Measurements from ENCODE around the gene ASAP3. TPM values are rescaled to one million over a fixed set of nuclear protein-coding genes. Genes with fewer than 3 reads are reported as not detected.

The ASAP3 gene
- 28.6 and 37.0 TPM in 2 replicates for total RNA-seq (2016; rRNA removed; fragmentation: Illumina TruSeq; extraction: Trizol)
- 2.7 and 3.4 TPM in 2 replicates for total RNA-seq (2016; cell fraction: cytosol; rRNA removed; fragmentation: Illumina TruSeq; extraction: Trizol; ENCODE audit: low read depth)
- 22.9 and 36.7 TPM in 2 replicates for total RNA-seq (2016; cell fraction: insoluble cytoplasmic fraction; rRNA removed; fragmentation: Illumina TruSeq; extraction: Trizol)
- total RNA-seq (2016; cell fraction: membrane; rRNA removed; fragmentation: Illumina TruSeq; extraction: Trizol): 11.2 and 12.2 TPM in 2 replicates
- 38.3 and 42.3 TPM in 2 replicates for total RNA-seq (2016; cell fraction: nucleus; rRNA removed; fragmentation: Illumina TruSeq; extraction: Trizol)
- 32.6 and 39.4 TPM in 2 replicates for polyA plus RNA-seq (2011; rRNA removed)
- polyA plus RNA-seq (2011; cell fraction: cytosol; rRNA removed): 15.0 and 17.0 TPM in 2 replicates
- polyA plus RNA-seq (2011; cell fraction: nucleus; rRNA removed): 159 and 182 TPM in 2 replicates
- 11.8 and 19.4 TPM in 2 replicates for polyA plus RNA-seq (2012)
- polyA plus RNA-seq (2016; cell fraction: cytosol; fragmentation: Illumina TruSeq; extraction: Trizol; ENCODE audit: low read depth): 1.9 and 2.7 TPM in 2 replicates
- 17.8 and 23.3 TPM in 2 replicates for polyA plus RNA-seq (2016; cell fraction: insoluble cytoplasmic fraction; fragmentation: Illumina TruSeq; extraction: Trizol; ENCODE audit: low read depth)
- polyA plus RNA-seq (2016; cell fraction: membrane; fragmentation: Illumina TruSeq; extraction: Trizol; ENCODE audit: low read depth): 5.9 and 6.1 TPM in 2 replicates
- polyA plus RNA-seq (2016; cell fraction: nucleus; fragmentation: Illumina TruSeq; extraction: Trizol; ENCODE audit: insufficient read depth, low read depth): 81.5 and 89.0 TPM in 2 replicates
- 8.3 and 44.4 TPM in 2 replicates for polyA minus RNA-seq (2011; rRNA and poly(A)+ RNA removed; ENCODE audit: low replicate concordance)
- polyA minus RNA-seq (2011; cell fraction: cytosol; rRNA and poly(A)+ RNA removed): 11.9 and 18.9 TPM in 2 replicates
- polyA minus RNA-seq (2011; cell fraction: nucleus; rRNA and poly(A)+ RNA removed): 19.4 and 24.2 TPM in 2 replicates
- Bru-seq, nascent RNA: percentile 63 among the genes with signal in this experiment
- BruChase-seq, experiment 1, labeled RNA remaining after a 6-hour chase: percentile 59 among the genes with signal in this experiment
- percentile 64 among the genes with signal in this experiment for BruChase-seq, experiment 2, labeled RNA remaining after a 2-hour chase
- long read RNA-seq, experiment 1, full-length matches to known transcripts: 3 of 9 reads
- long read RNA-seq, experiment 1, partial matches to known transcripts: 5 of 9 reads
- long read RNA-seq, experiment 1, other reads (novel, unspliced or antisense): 1 of 9 reads
- long read RNA-seq, experiment 2, full-length matches to known transcripts: 13 of 46 reads
- long read RNA-seq, experiment 2, partial matches to known transcripts: 17 of 46 reads
- long read RNA-seq, experiment 2, other reads (novel, unspliced or antisense): 16 of 46 reads

GRCh38 chr1:23483321-23484252 lies at the start of gene ASAP3:
Gene ASAP3, minus strand, starts transcription at chr1:23484179. Its CDS starts 46 bp downstream, at chr1:23484133.
- no peak for FAIRE-seq
- no peaks in the 10 kb centered on the region for H3K9me3 ChIP-seq (ENCODE audit: low read length)
- BruUV-seq (replicated peaks): no TSS peak
- peak within 1 kb of the TSS; percentile 75 to 86 (median 86) for H3K4me3 ChIP-seq (replicated peaks in 1 of 3; ENCODE audit: insufficient read depth in 1 of 3, low read depth in 2 of 3, low read length in 3 of 3)
- H3K36me3 ChIP-seq (replicated peaks in 1 of 2; ENCODE audit: control insufficient read depth in 1 of 2, insufficient read depth in 2 of 2, low read length in 2 of 2): no peaks in the 10 kb centered on the region; a peak in 1 of 5 replicates
- CTCF ChIA-PET (ENCODE audit: low intra/inter-chr PET ratio, low total read pairs): no interaction called here
- WGBS (ENCODE audit: low lambda C conversion rate): 2% methylated on average over 11 of the region's 84 CpGs
- peaks cover 0 to 1% of the 10 kb centered on the region in 2 experiments; a peak in 1 of 5 replicates for H3K27me3 ChIP-seq (ENCODE audit: control insufficient read depth in 1 of 2, insufficient read depth in 2 of 2, low read length in 2 of 2)
- H4K20me1 ChIP-seq (ENCODE audit: insufficient read depth, low read length): no peaks in the 10 kb centered on the region
- ATAC-seq: peak; percentile 77
- intact Hi-C loops (cut with micrococcal nuclease; ENCODE audit: unreplicated experiment): loop anchor here (5.0 kb wide), 1 partner anchor 154 kb away; no protein-coding TSS in a partner anchor
- H3K4me1 ChIP-seq (ENCODE audit: insufficient read depth, low read length): peaks cover 72% of the 10 kb centered on the region
- in situ Hi-C loops (cut with HindIII; ENCODE audit: extremely low pct_ligation_motif_present, low pct_unique_long_range_greater_than_20kb): no loop called here
- H3K9ac ChIP-seq (ENCODE audit: insufficient read depth, low read depth, low read length): peak within 1 kb of the TSS; percentile 75
- H3K27ac ChIP-seq (ENCODE audit: extremely low read length, insufficient read depth, low read length): peak within 1 kb of the TSS; percentile 68
- peak within 1 kb of the TSS; percentile 31 for H2AFZ ChIP-seq (ENCODE audit: low read length)
- H3K79me2 ChIP-seq (ENCODE audit: insufficient read depth, low read length): peaks cover 39% of the 10 kb centered on the region
- DNase-seq (ENCODE audit: low spot score): peak; percentile 17
- POLR2A ChIA-PET: interaction anchor here (0.9 to 3.7 kb wide), 10 partner anchors 9 to 208 kb away, joined by 3 to 24 read pairs (median 5); partner anchors contain the start of genes HNRNPR, RPL11 and TCEA3
- peak within 1 kb of the TSS; percentile 94 for H3K4me2 ChIP-seq (ENCODE audit: low read depth, low read length)
- TF ChIP-seq ZNF761 (CRISPR knock-in tag; conservative IDR thresholded peaks at IDR 0.05) (peak; percentile 64; the same call in 1 of the 2 replicates), ZSCAN21 (CRISPR knock-in tag; IDR thresholded peaks at IDR 0.05; ENCODE audit: borderline replicate concordance) (peak; percentile 64; the same call in 1 of the 2 replicates), CHCHD3 (CRISPR knock-in tag; IDR thresholded peaks at IDR 0.05) (0 out of 2 replicates have a peak, but pooled peaks have one; percentile 51), ZNF124 (CRISPR knock-in tag; IDR thresholded peaks at IDR 0.05) (no peak), ZFX (CRISPR knock-in tag; IDR thresholded peaks at IDR 0.05; ENCODE audit: low read depth) (peak; percentile 65), ZNF263 (CRISPR knock-in tag; IDR thresholded peaks at IDR 0.05) (0 out of 2 replicates have a peak, but pooled peaks have one; percentile 27), HNRNPK (IDR thresholded peaks at IDR 0.05; ENCODE audit: low read depth, low read length, poor library complexity, severe bottlenecking) (peak; percentile 17), MYC (CRISPR knock-in tag; IDR thresholded peaks at IDR 0.05; ENCODE audit: borderline replicate concordance) (peak; percentile 54; the same call in 1 of the 2 replicates), ADNP (CRISPR knock-in tag; IDR thresholded peaks at IDR 0.05) (no peak), ZNF430 (CRISPR knock-in tag; IDR thresholded peaks at IDR 0.05) (0 out of 2 replicates have a peak, but pooled peaks have one; percentile 47), PTBP1 (IDR thresholded peaks at IDR 0.05; ENCODE audit: low read depth, low read length, poor library complexity, severe bottlenecking) (peak; percentile 62), ZNF3 (CRISPR knock-in tag; IDR thresholded peaks at IDR 0.05) (no peak), ZNF543 (CRISPR knock-in tag; IDR thresholded peaks at IDR 0.05) (0 out of 2 replicates have a peak, but pooled peaks have one; percentile 49), SAP130 (CRISPR knock-in tag; IDR thresholded peaks at IDR 0.05; ENCODE audit: low read depth) (peak; percentile 58; the same call in 1 of the 2 replicates), PATZ1 (CRISPR knock-in tag; IDR thresholded peaks at IDR 0.05) (peak; percentile 63), ZSCAN29 (CRISPR knock-in tag; conservative IDR thresholded peaks at IDR 0.05) (0 out of 2 replicates have a peak, but pooled peaks have one; percentile 38)

Measured in HepG2 (cell line).